Measurements from ENCODE around the gene IP6K3. TPM values are rescaled to one million over a fixed set of nuclear protein-coding genes. Genes with fewer than 3 reads are reported as not detected.

Gene IP6K3
- total RNA-seq, 1 experiment from 2014 or later = not detected

- Histone ChIP-seq H3K27ac (ENCODE audit: low read depth, low read length, poor library complexity, severe bottlenecking) (no peak overlapping the region), H3K9me3 (ENCODE audit: low read depth, low read length, poor library complexity, severe bottlenecking) (no peaks in the 10 kb centered on the region), H3K36me3 (ENCODE audit: insufficient read depth, low read length, poor library complexity, severe bottlenecking) (peaks cover 3% of the 10 kb centered on the region), H3K4me1 (ENCODE audit: insufficient read depth, low read length, poor library complexity, severe bottlenecking) (peaks cover 37% of the 10 kb centered on the region), H3K4me3 (ENCODE audit: low read depth, low read length, poor library complexity, severe bottlenecking) (no peak overlapping the region), H3K27me3 (replicated peaks; ENCODE audit: insufficient read depth, low read depth, low read length, poor library complexity) (no peaks in the 10 kb centered on the region)
- TF ChIP-seq CTCF (conservative IDR thresholded peaks at IDR 0.05; ENCODE audit: low read depth, low read length) (no peak), EZH2 (IDR thresholded peaks at IDR 0.05; ENCODE audit: borderline replicate concordance, low read depth, low read length, poor library complexity, severe bottlenecking) (no peak)
- no TSS peak for BruUV-seq (replicated peaks)
- POLR2A ChIA-PET (ENCODE audit: low non-redundant PET) = interaction anchor here (0.7 kb wide), 1 partner anchor 23 kb away, joined by 3 read pairs; no protein-coding TSS in a partner anchor
- intact Hi-C loops (cut with micrococcal nuclease; ENCODE audit: unreplicated experiment) = no loop called here
- DNase-seq (ENCODE audit: low spot score) = no peak
- CTCF ChIA-PET = interaction anchor here (1.1 kb wide), 1 partner anchor 56 kb away, joined by 5 read pairs; the partner anchor contains the start of gene UQCC2
Observed at GRCh38 chr6:33766921-33767907, 20.5 kb upstream of the IP6K3 start.

GRCh38 chr6:33765368-33765767 is 18.7 kb upstream of the IP6K3 start:
- Histone ChIP-seq H3K4me3 (ENCODE audit: low read depth, low read length, poor library complexity, severe bottlenecking) (no peak overlapping the region), H3K36me3 (ENCODE audit: insufficient read depth, low read length, poor library complexity, severe bottlenecking) (no peaks in the 10 kb centered on the region), H3K27ac (ENCODE audit: low read depth, low read length, poor library complexity, severe bottlenecking) (no peak overlapping the region), H3K9me3 (ENCODE audit: low read depth, low read length, poor library complexity, severe bottlenecking) (no peaks in the 10 kb centered on the region), H3K27me3 (replicated peaks; ENCODE audit: insufficient read depth, low read depth, low read length, poor library complexity) (no peaks in the 10 kb centered on the region), H3K4me1 (ENCODE audit: insufficient read depth, low read length, poor library complexity, severe bottlenecking) (peaks cover 26% of the 10 kb centered on the region)
- ChIA-PET POLR2A (ENCODE audit: low non-redundant PET) (no interaction called here), CTCF (no interaction called here)
- no TSS peak for BruUV-seq (replicated peaks)
- intact Hi-C loops (cut with micrococcal nuclease; ENCODE audit: unreplicated experiment) = no loop called here
- TF ChIP-seq EZH2 (IDR thresholded peaks at IDR 0.05; ENCODE audit: borderline replicate concordance, low read depth, low read length, poor library complexity, severe bottlenecking) = no peak
- no peak for TF ChIP-seq CTCF (conservative IDR thresholded peaks at IDR 0.05; ENCODE audit: low read depth, low read length)
- DNase-seq (ENCODE audit: low spot score) = no peak

- ChIA-PET CTCF (no interaction called here), POLR2A (ENCODE audit: low non-redundant PET) (no interaction called here)
- Histone ChIP-seq H3K27me3 (replicated peaks; ENCODE audit: insufficient read depth, low read depth, low read length, poor library complexity) (no peaks in the 10 kb centered on the region), H3K4me3 (ENCODE audit: low read depth, low read length, poor library complexity, severe bottlenecking) (no peak overlapping the region), H3K4me1 (ENCODE audit: insufficient read depth, low read length, poor library complexity, severe bottlenecking) (peaks cover 13% of the 10 kb centered on the region), H3K36me3 (ENCODE audit: insufficient read depth, low read length, poor library complexity, severe bottlenecking) (no peaks in the 10 kb centered on the region), H3K9me3 (ENCODE audit: low read depth, low read length, poor library complexity, severe bottlenecking) (no peaks in the 10 kb centered on the region), H3K27ac (ENCODE audit: low read depth, low read length, poor library complexity, severe bottlenecking) (no peak overlapping the region)
- no peak for DNase-seq (ENCODE audit: low spot score)
- intact Hi-C loops (cut with micrococcal nuclease; ENCODE audit: unreplicated experiment) = no loop called here
- no TSS peak for BruUV-seq (replicated peaks)
- TF ChIP-seq CTCF (conservative IDR thresholded peaks at IDR 0.05; ENCODE audit: low read depth, low read length) (no peak), EZH2 (IDR thresholded peaks at IDR 0.05; ENCODE audit: borderline replicate concordance, low read depth, low read length, poor library complexity, severe bottlenecking) (no peak)
Observed at GRCh38 chr6:33764036-33764435, 17.3 kb upstream of the IP6K3 start.
